Vagina (tissue), 2 donors: Measurements from ENCODE around the gene BRICD5. TPM values are rescaled to one million over a fixed set of nuclear protein-coding genes. Genes with fewer than 3 reads are reported as not detected.

Source experiments
- DNase-seq, 2 donors: peaks; one replicate each; pipeline ENCODE4 v3.0.0-alpha.2; 2017; ENCODE audit errors: extremely low spot score in 2 of 2
- H3K27ac ChIP-seq: fragments of 200-600 bp; sonication (generic); one replicate; pipeline ENCODE4 v1.5.1; 2019
- H3K27me3 ChIP-seq: fragments of 200-600 bp; sonication (generic); one replicate; pipeline ENCODE4 v1.5.1; 2019
- H3K36me3 ChIP-seq, 2 donors: fragments of 200-600 bp; sonication (generic); one replicate each; pipeline ENCODE4 v1.5.1; 2017 to 2019
- H3K4me1 ChIP-seq: fragments of 200-600 bp; sonication (generic); one replicate; pipeline ENCODE4 v1.5.1; 2019
- H3K4me3 ChIP-seq, 2 donors: fragments of 200-600 bp; sonication (generic); 1 replicate in 1 of 2; 2 replicates in 1 of 2; pipeline ENCODE4 v1.5.1; 2016 to 2019
- H3K9me3 ChIP-seq: fragments of 200-600 bp; sonication (generic); one replicate; pipeline ENCODE4 v1.5.1; 2019
- CTCF ChIP-seq, 3 experiments: fragments of 450-650 bp in 2 of 3; fragments of 200-600 bp in 1 of 3; sonication (generic) in 1 of 3; IDR thresholded peaks; one replicate each; pipeline ENCODE4 v1.5.1; 2017 to 2019; ENCODE audit warnings: antibody characterized with exemption in 3 of 3, mild to moderate bottlenecking in 2 of 3, moderate library complexity in 2 of 3
- POLR2A ChIP-seq, 2 donors: fragments of 450-650 bp; IDR thresholded peaks; one replicate each; pipeline ENCODE4 v1.6.1; 2017; ENCODE audit warnings: antibody characterized with exemption in 2 of 2, mild to moderate bottlenecking in 2 of 2, moderate library complexity in 2 of 2
- POLR2AphosphoS5 ChIP-seq, 2 donors: sonication (generic); formaldehyde crosslinking; IDR thresholded peaks; one replicate each; pipeline ENCODE4 v1.9.0; 2017; ENCODE audit warnings: antibody characterized with exemption in 2 of 2, mild to moderate bottlenecking in 2 of 2, low read depth in 1 of 2; ENCODE audit not compliant: insufficient read depth in 1 of 2
- intact Hi-C: fragments of 100-400 bp; cut with DNase I; formaldehyde crosslinking; loops from one replicate; pipeline ENCODE4 v1.15.1; 2023
- total RNA-seq: library from RNA; depleted of rRNA; stranded (reverse); fragments of >200 nt; gene quantifications from one replicate; pipeline ENCODE4 v1.2.3, GENCODE V29; 2016

Gene BRICD5
- total RNA-seq, 1 donor from 2014 or later, result 9.6 TPM

DNA sequence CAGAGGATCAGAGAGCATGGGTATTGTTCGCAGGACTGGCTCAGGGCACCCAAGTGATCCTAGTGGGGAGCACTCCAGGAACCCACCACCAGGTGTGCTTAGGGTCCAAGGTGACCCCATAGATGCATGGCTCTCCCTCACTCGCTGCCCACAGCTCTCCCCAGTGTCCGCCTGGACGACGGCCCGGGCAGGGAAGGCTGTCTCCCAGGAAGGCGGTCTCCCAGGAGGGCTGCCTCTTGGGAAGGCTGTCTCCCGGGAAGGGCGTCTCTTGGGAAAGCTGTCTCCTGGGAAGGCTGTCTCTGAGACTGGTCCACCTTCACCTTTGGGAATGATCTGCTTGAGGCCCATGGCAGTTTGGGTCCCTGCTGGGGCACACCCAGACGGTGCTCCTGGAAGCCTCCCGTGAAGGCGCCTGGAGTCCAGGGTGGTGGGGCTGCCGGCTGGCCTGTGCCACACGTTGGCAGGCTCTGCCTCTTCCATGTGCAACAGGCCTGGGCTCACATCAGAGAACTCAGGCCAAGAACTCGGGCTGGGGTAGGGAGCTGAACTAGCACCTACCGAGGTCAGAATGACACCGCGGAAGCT, 35.7 kb upstream of the BRICD5 start:
- H3K27me3 ChIP-seq, result no peaks in the 10 kb centered on the region
- intact Hi-C loops, result no loop called here
- no peak for TF ChIP-seq POLR2AphosphoS5 (IDR thresholded peaks at IDR 0.05; ENCODE audit: insufficient read depth in 1 of 2, low read depth in 1 of 2)
- TF ChIP-seq POLR2A (IDR thresholded peaks at IDR 0.05), result no peak
- no peak for TF ChIP-seq CTCF (IDR thresholded peaks at IDR 0.05)

GRCh38 chr16:2244926-2245795, 34.5 kb upstream of the BRICD5 start:
- H3K4me1 ChIP-seq, result peaks cover 4% of the 10 kb centered on the region
- intact Hi-C loops, result no loop called here
- H3K9me3 ChIP-seq, result no peaks in the 10 kb centered on the region
- no peak for TF ChIP-seq CTCF (IDR thresholded peaks at IDR 0.05)
- no peak for TF ChIP-seq POLR2AphosphoS5 (IDR thresholded peaks at IDR 0.05; ENCODE audit: insufficient read depth in 1 of 2, low read depth in 1 of 2)
- no peak for TF ChIP-seq POLR2A (IDR thresholded peaks at IDR 0.05)
- no peak overlapping the region for H3K27ac ChIP-seq
- peaks cover 0 to 40% of the 10 kb centered on the region in 2 donors for H3K36me3 ChIP-seq
- no peak for DNase-seq
- H3K27me3 ChIP-seq, result no peaks in the 10 kb centered on the region
- H3K4me3 ChIP-seq, result no peak overlapping the region

More for the DNA sequence above, 35.7 kb upstream of the BRICD5 start:
- peaks cover 0 to 40% of the 10 kb centered on the region in 2 donors for H3K36me3 ChIP-seq
- H3K9me3 ChIP-seq, result no peaks in the 10 kb centered on the region
- H3K27ac ChIP-seq, result no peak overlapping the region
- H3K4me1 ChIP-seq, result peaks cover 10% of the 10 kb centered on the region
- H3K4me3 ChIP-seq, result no peak overlapping the region
- no peak for DNase-seq

DNA sequence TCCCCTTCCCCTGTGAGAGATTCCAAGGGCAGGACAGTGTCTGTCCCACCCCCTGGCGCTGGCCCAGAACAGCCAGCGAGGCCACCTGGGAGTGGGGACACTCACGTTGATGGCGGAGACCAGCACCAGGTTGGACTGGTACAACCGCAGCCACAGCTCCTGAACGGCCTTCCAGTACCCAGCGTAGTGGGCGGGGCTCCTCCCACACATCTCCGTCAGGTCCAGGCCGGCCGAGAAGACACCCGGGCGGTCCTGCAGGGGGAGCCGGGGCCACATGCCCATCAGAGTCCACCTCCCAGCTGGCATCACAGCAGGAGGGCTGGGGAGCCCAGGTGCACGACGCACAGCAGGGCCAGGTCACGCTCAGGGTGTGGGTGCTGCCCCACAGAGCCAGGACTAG, 33.6 kb upstream of the BRICD5 start:
- Histone ChIP-seq H3K4me3 (no peak overlapping the region), H3K4me1 (no peaks in the 10 kb centered on the region), H3K9me3 (no peaks in the 10 kb centered on the region), H3K27ac (no peak overlapping the region), H3K27me3 (no peaks in the 10 kb centered on the region), H3K36me3 (peaks cover 0 to 40% of the 10 kb centered on the region in 2 donors)
- TF ChIP-seq CTCF (IDR thresholded peaks at IDR 0.05) (no peak), POLR2AphosphoS5 (IDR thresholded peaks at IDR 0.05; ENCODE audit: insufficient read depth in 1 of 2, low read depth in 1 of 2) (no peak), POLR2A (IDR thresholded peaks at IDR 0.05) (no peak)
- intact Hi-C loops, result no loop called here
- no peak for DNase-seq

- no peak for DNase-seq
- no peaks in the 10 kb centered on the region for H3K27me3 ChIP-seq
- no peak overlapping the region for H3K27ac ChIP-seq
- H3K4me3 ChIP-seq, result no peak overlapping the region
- no peaks in the 10 kb centered on the region for H3K4me1 ChIP-seq
- H3K9me3 ChIP-seq, result no peaks in the 10 kb centered on the region
- H3K36me3 ChIP-seq, result peaks cover 0 to 40% of the 10 kb centered on the region in 2 donors
- TF ChIP-seq POLR2A (IDR thresholded peaks at IDR 0.05), result no peak
- no peak for TF ChIP-seq CTCF (IDR thresholded peaks at IDR 0.05)
- no peak for TF ChIP-seq POLR2AphosphoS5 (IDR thresholded peaks at IDR 0.05; ENCODE audit: insufficient read depth in 1 of 2, low read depth in 1 of 2)
- intact Hi-C loops, result no loop called here
These were observed 33.1 kb upstream of the BRICD5 start for GRCh38 chr16:2243781-2244180.
